ENCODE data around the gene CBFA2T3. TPM values are rescaled to one million over a fixed set of nuclear protein-coding genes. Genes with fewer than 3 reads are reported as not detected.

The CBFA2T3 gene
- total RNA-seq, 1 experiment from 2014 or later, result 2.9 TPM

DNA sequence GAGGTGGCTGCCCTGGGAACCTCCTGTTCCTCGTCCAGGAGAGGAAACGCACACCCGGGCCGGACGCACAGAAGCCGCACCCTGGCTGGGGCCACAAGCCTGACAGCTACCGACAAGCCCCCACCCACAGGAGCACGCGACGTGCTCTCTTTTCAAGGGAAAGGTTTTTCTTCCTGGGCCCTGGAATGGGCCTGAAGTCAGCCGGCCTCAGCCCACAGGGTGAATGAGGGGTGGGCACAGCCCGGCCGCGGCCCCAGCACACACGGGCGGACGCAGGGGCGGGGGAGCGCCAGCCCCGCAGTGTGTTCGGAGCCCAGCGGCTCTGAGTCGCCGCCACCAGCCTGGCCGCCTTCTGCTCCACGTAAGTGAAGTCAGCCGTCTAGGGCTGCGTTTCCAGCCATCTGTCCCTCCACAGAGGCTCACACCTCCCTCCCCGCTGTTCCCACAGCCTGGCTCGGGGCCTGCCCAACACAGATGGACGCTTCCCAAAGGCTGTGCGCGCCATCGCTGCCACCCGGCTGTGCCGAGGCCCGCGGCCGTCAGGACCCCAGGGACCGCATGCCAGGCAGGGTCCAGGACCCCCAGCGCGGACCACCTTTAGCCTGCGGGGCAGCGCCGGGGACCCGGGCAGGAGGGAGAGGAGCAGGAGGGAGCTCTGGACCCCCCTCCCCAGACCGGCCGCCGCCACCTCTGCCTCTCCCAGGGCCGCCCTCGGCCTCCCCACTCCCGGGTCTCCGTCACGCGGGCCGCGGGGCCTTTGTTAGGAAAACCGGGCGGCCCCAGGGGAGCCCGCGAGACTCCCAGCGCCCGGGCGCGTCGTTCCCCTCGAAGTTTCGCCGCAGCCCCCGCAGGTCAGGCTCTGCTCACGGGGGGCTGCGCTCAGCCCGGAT is 36.8 kb downstream of the CBFA2T3 start:
- H2BK12ac ChIP-seq (ENCODE audit: insufficient read length, low read depth, low read length), result no peak overlapping the region
- H3K79me2 ChIP-seq (ENCODE audit: insufficient read depth, low read length), result no peaks in the 10 kb centered on the region
- no peak overlapping the region for H3T11ph ChIP-seq (ENCODE audit: low read length)
- H4K91ac ChIP-seq (ENCODE audit: insufficient read length, low read depth, low read length), result no peak overlapping the region
- no peak overlapping the region for H2BK15ac ChIP-seq (ENCODE audit: low read depth, low read length)
- H3K79me1 ChIP-seq (ENCODE audit: insufficient read depth, low read depth, low read length, poor library complexity, severe bottlenecking), result no peaks in the 10 kb centered on the region
- peaks cover 4% of the 10 kb centered on the region for H3K23me2 ChIP-seq (ENCODE audit: insufficient read length, low read depth, low read length, poor library complexity, severe bottlenecking)
- DNase-seq, result peak; percentile 58
- H2AFZ ChIP-seq (ENCODE audit: low read length), result no peak overlapping the region
- H3K27me3 ChIP-seq (ENCODE audit: insufficient read depth, low read length), result peaks cover 8% of the 10 kb centered on the region; the same call in 1 of the 2 replicates
- no peak overlapping the region for H3K9ac ChIP-seq (ENCODE audit: extremely low read depth, insufficient read length, low read length)
- WGBS (ENCODE audit: extremely low coverage, insufficient read length, low lambda C conversion rate), result no CpG with 5 or more reads among the region's 73 CpGs
- H3K4ac ChIP-seq (ENCODE audit: low read depth, low read length), result no peak overlapping the region
- no peak overlapping the region for H3K18ac ChIP-seq (ENCODE audit: insufficient read length, low read depth, low read length)
- H3K4me2 ChIP-seq (ENCODE audit: insufficient read depth, insufficient read length, low read length), result peak overlapping the region; percentile 28
- H2BK120ac ChIP-seq (ENCODE audit: low read depth, low read length, poor library complexity, severe bottlenecking), result no peak overlapping the region
- H3K4me1 Mint-ChIP-seq, result peaks cover 0 to 4% of the 10 kb centered on the region in 2 experiments; a peak in 1 of 4 replicates
- peaks cover 4% of the 10 kb centered on the region for H4K20me1 ChIP-seq (ENCODE audit: control insufficient read depth, insufficient read depth, insufficient read length)
- no peak overlapping the region for H2AK5ac ChIP-seq (ENCODE audit: insufficient read length, low read length)
- H3K27ac ChIP-seq (ENCODE audit: insufficient read length, low read depth, low read length), result no peak overlapping the region
- H3K4me3 Mint-ChIP-seq, result peak overlapping the region; percentile 33 to 51; a peak in 3 of 5 replicates
- H3K9me3 ChIP-seq (ENCODE audit: control insufficient read depth, low read depth, low read length), result no peaks in the 10 kb centered on the region
- no peak overlapping the region for H3K23ac ChIP-seq (ENCODE audit: insufficient read length, low read depth, low read length)
- TF ChIP-seq, protein P1, sequence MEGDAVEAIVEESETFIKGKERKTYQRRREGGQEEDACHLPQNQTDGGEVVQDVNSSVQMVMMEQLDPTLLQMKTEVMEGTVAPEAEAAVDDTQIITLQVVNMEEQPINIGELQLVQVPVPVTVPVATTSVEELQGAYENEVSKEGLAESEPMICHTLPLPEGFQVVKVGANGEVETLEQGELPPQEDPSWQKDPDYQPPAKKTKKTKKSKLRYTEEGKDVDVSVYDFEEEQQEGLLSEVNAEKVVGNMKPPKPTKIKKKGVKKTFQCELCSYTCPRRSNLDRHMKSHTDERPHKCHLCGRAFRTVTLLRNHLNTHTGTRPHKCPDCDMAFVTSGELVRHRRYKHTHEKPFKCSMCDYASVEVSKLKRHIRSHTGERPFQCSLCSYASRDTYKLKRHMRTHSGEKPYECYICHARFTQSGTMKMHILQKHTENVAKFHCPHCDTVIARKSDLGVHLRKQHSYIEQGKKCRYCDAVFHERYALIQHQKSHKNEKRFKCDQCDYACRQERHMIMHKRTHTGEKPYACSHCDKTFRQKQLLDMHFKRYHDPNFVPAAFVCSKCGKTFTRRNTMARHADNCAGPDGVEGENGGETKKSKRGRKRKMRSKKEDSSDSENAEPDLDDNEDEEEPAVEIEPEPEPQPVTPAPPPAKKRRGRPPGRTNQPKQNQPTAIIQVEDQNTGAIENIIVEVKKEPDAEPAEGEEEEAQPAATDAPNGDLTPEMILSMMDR (conservative IDR thresholded peaks at IDR 0.05), result no peak
- no peaks in the 10 kb centered on the region for H3K4me1 ChIP-seq (ENCODE audit: insufficient read depth, low read length)
- H4K8ac ChIP-seq (replicated peaks; ENCODE audit: insufficient read length, low read depth, low read length), result no peak overlapping the region
- H2BK20ac ChIP-seq (ENCODE audit: low read depth, low read length, poor library complexity, severe bottlenecking), result no peak overlapping the region
- no peak overlapping the region for H4K5ac ChIP-seq (ENCODE audit: insufficient read length, low read depth, low read length)
- H3K36me3 Mint-ChIP-seq (ENCODE audit: insufficient read depth in 1 of 3, low read depth in 3 of 3), result no peaks in the 10 kb centered on the region
- no peak overlapping the region for H3K27ac Mint-ChIP-seq
- no peaks in the 10 kb centered on the region for H3K9me3 Mint-ChIP-seq
- no peak overlapping the region for H2BK5ac ChIP-seq (ENCODE audit: insufficient read length, low read length)
- H3K56ac ChIP-seq (ENCODE audit: insufficient read length, low read depth, low read length), result no peak overlapping the region
- peaks cover 60% of the 10 kb centered on the region for H3K27me3 Mint-ChIP-seq (ENCODE audit: low read depth)
- no peak overlapping the region for H3K14ac ChIP-seq (ENCODE audit: insufficient read depth, low read length)

Data from H9 (cell line).